ENCODE data around the gene GRPEL1. TPM values are rescaled to one million over a fixed set of nuclear protein-coding genes. Genes with fewer than 3 reads are reported as not detected.

Gene GRPEL1
- total and polyA plus RNA-seq, 10 of the 15 experiments (the other 5 are each of a cell fraction or from before 2014, with no cell fraction given) = 30.8 to 119 (median 67.6) TPM

GRCh38 chr4:7112656-7113055 lies 44.8 kb upstream of the GRPEL1 start (continued):
- TF ChIP-seq ATF2 (IDR thresholded peaks at IDR 0.05; ENCODE audit: low read length) (no peak), NKRF (conservative IDR thresholded peaks at IDR 0.05) (no peak), WRNIP1 (IDR thresholded peaks at IDR 0.05; ENCODE audit: borderline replicate concordance, low read depth, low read length) (no peak), KAT2A (conservative IDR thresholded peaks at IDR 0.05; ENCODE audit: control insufficient read depth, low read depth, low read length) (no peak), SIN3A (IDR thresholded peaks at IDR 0.05; ENCODE audit: low read depth, low read length) (no peak), HDGF (IDR thresholded peaks at IDR 0.05) (no peak), REST (IDR thresholded peaks at IDR 0.05; ENCODE audit: low read depth, low read length) (no peak)
